ENCODE measurements around the gene TCF12.
"Not testable (repeated sequence)": the region's sequence is repeated elsewhere in the genome, so short reads cannot be mapped to it uniquely, and the experiment has no call there.

The TCF12 gene

DNA sequence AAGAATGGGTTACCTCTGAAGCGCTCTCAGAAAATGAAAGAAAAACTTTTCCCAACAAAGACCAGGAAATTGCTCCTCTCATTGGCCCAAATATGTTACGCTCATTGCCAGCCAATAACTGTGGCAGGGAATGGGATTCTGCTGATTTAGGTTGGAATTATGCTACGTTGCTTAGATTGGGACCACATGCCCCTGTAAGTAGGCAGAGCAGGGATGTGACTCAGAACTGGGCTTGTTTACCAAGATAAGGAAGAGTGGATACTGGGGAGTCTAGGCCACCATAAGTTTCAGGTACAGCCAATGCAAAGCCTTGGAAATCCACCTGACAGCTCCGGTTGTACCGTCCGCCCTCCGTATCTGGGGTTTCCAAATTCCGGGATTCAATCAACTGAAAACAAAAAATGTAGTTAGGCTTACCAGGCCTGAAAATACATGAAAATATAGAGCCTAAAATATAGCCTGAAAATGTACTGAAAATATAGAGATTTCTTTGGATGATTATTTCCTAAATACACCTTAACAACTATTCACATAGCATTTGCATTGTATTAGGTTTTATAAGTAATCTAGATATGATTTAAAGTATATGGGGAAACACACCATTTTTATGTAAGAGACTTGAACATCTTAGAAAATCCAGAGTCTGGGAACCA lies 1.5 kb upstream of the TCF12 start:
- DNase-seq = no peak

DNA sequence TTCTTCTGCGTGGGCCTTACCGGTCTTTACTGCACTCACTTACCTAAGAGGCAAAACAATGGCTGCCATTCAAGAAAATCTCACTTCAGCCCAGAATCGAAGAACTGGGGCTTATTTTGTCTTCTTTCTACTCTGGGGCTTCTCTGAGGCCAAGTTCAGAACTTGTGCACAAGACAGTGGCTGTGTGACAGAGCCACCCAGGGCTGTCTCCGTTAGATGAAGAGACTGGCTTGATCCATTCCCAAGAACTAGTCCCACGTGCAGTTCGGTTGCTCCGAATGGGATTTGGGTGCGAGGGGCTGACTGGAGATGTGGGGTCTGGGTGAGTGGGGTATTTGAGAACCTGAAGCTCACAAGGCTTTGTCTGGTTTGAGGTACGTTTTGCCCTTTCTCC lies 795 bp upstream of the TCF12 start:
- peak; percentile 41 for DNase-seq

DNA sequence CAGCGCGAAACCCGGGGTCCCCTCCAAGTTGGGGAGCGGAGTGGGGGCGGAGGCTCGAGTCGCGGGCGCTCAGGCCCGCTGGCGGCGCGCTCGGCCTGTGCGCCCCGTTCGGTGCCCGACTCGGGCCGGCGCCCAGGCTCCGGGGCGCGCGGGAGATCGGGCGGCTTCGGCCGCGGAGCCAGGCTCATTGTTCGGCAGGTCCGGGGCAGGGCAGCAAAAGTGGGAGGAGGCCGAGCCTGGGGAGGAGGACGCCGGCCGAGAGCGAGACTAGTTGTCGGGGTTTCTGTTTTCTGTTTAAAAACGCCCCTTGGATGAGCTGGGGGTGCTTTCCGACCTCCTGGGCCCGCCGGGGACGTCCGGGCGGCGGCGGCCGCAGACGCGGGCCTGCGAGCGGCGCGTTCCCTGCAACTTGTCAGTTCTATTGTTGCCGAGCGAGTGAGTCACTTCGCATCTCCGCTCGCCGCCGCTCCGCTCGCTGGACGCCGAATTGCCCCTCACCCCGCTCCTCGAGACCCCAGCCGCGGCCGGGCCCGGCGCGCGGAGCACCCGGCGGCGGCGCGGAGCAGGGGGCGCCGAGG lies 676 bp downstream of the TCF12 start:
- peak; percentile 78 for DNase-seq

DNA sequence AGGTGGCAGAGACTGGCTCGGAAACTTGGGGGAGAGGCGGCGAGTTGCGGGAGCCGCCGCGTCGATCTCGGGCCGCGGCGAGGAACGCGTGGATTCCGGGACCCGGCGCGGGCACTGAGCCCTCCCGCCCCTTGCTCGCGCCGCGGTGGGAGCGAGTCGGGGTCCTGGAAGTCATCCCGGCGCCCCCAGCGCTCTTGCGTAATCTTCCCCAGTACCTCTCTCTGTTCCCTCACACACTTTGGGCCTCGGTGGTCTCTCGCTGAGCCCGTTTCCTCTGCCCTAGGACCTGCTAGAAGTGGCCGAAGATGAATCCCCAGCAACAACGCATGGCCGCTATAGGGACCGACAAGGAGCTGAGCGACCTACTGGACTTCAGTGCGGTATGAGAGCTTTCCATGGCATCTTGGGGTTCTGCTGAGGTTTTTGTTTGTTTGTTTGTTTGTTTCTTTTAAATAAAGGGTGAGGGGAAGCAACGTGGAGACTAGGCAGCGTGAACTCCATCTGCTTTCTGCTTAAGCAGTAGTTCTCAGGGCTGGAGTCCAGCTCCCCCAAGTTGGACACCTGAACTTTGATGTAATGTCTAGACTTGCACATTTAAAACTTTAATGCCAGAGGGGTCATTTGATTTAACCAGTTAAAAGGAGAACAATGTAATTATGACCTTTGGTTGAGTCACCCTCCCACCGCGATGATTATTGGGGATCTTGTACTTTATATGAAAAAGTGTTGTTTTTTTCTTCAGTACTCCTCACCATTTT lies 1.3 kb downstream of the TCF12 start:
- peak; percentile 58 for DNase-seq

DNA sequence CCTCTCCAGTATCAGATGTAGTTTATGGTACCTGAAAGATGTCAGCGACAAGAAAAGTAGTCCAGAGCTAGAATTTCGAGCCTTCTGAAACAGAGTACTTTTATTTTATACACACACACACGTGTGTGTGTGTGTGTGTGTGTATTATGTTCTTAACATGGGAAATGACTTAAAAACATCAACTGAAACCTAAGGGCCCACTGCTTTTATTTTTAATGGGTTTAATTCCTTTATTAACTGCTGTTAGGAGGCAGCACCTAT lies 1.9 kb downstream of the TCF12 start:
- DNase-seq = no peak

DNA sequence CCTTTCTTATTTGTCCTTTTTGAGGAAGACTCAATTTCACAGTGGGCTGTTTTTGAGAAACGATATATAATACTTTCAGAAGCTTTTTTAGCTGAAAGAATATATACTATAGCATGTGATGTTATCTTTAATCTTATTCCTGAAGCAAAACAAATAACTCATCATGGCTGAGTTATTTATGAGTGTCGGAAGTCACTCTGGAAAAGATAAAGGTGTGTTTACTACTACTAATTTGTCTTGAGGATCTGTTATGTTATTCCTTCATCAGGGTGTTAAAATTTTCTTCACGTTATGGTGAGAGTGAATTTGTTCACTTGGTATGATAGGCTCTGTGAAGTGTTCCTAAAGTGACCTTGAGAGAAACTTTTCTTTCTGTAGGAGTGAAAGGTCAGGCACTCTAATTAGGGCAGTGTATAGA lies 4.7 kb downstream of the TCF12 start:
- no peak for DNase-seq

DNA sequence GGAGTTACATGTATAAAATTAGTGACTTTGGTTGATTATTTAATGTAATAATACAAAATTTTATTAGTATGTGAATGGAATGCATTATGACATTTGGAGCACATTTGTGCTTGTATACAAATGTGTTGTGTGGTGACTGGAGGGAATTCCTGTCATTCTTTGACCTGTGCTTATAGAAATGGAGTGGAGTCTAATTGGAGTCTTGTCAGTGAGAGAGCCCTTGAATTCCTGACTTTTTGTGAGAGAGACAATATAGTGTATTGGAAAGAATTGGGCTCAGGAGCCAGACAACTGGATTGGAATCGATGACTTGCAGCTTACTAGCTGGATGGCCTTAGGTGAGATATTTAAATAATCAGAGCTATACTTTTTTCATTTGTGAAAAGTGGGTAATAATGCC lies 9.4 kb downstream of the TCF12 start:
- no peak for DNase-seq

DNA sequence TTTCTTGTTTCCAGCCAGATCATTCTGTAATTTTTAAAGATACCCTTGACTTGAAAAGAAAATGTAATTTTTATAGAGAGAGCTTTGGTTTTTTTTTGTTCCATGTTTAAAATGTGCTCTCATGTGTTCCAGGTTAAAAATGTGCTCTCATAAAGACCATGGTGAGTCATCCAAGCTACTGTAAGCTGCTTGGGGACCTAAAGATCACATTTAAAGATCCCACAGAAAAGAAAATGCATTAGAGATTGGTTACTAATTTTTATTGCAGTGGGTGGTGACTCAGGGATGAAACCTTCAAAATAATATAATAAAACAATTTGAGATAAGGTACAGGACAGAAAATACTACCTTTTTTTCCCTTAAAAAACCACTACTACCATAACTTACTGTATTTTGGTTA lies 11.0 kb downstream of the TCF12 start:
- no peak for DNase-seq

DNA sequence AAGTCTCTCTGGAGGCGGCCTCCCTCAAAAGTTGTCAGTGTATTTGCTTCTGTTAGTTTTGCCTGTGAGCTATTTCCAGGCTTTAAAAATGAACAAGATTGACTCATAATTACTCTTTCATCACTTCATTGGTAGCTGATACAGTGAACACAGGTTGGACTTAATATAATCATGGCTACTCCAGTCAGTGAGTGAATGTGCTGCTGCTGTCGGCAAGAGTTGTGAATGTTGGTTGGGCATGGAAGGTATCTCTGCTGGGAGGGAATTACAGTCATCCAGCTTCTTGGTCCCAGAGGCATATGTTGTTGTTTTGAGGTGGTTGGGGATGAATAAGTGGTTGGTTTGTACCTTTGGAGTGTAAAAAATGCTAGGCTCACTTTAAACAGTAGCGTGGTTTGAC lies 11.5 kb downstream of the TCF12 start:
- DNase-seq = no peak

DNA sequence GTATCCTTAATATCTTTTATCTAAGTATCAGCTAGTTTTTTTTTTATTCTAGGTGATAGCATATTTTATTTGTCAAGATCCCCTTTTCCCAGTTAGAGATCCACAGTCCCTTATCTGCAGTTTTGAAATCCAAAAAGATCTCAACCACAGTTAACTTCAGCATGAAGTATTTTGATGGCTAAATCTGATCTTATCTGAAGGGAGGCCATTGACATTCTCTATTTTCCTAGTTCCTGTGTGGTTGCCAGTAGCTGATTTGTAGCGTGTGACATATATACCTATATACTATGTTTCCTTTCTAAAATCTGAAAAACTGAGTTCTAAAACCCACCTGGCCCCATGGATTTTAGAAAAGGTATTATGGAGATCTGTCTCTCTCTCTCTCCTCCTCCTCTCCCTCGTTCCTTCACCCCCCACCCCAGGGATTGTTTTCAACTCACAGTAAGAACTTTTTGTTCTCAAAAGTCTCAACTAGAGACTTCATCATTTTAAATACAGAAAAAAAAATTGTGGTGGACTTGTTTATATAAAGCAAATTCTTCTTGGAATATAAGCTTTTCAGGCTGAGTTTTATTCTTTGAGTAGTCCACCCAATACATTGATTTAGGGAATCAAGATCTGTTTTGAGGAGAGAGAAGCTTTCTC lies 12.3 kb downstream of the TCF12 start:
- no peak for DNase-seq

DNA sequence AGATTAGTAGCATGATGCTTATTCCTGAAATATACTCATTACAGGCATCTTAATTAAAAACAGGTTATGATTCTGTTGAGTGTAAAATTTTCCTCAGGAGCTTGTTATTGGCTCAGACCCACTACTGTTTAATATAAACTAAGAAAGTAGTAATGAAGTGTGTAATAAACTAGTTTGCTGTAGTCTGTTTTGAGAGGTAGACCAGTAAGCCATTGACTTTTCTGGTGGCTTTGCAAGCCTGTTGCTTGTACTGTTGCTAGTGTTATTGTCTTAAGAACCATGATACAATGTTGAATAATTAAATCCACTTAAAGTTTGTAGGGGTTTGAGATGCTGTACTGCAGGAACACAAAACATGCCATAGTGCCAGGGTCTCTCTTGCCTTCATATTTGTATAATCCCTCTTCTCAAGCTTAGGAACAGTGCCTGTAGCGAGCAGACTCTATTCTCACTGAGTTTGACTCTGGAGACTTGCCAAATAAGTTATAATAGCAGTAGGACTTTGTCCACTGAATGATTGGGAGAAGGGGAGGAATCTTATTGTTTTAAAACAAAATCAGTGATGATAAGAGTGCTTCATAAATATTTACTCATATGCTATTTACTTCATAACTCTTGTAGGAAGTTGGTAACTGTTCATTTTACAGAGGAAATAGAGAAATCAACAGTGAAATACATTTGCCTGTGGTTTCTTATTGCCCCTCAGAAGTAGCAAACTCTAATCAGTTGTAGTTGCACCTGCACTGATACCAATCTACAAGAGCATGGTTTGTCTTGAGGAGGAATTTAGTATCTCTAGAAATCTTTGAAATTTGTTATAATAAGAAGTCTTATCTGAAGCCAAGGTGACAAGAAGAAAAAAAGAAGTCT lies 13.4 kb downstream of the TCF12 start:
- DNase-seq = no peak

DNA sequence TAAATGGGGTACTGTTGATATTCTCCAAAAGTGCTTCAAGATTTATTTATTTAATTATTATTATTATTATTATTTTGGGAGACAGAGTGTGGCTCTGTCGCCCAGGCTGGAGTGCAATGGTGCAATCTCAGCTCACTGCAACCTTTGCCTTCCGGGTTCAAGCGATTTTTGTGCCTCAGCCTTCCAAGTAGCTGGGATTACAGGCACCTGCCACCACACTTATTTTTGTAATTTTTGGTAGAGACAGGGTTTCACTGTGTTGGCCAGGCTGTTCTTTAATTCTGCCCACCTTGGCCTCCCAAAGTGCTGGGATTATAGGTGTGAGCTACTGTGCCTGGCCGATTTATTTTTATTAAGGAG lies 14.0 kb downstream of the TCF12 start:
- DNase-seq = not testable (repeated sequence)

DNA sequence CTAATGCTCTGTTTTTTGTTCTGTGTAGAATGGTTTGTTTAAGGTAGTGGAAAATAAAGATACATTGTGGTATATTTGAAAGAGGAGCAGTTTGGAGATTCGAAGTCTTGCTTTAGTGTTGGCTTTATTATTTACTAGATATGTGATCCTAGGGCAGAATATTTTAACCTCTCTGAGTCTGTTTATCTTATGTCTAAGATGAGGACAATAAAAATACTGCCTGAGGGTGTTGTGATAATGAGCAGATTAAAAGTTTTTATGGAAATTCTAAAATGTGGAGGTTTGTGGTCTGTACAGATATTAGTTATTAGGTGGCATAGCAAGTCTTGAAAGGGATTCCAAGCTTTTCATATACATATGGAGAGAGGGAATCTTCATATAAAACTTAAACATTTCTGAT lies 15.0 kb downstream of the TCF12 start:
- no peak for DNase-seq

DNA sequence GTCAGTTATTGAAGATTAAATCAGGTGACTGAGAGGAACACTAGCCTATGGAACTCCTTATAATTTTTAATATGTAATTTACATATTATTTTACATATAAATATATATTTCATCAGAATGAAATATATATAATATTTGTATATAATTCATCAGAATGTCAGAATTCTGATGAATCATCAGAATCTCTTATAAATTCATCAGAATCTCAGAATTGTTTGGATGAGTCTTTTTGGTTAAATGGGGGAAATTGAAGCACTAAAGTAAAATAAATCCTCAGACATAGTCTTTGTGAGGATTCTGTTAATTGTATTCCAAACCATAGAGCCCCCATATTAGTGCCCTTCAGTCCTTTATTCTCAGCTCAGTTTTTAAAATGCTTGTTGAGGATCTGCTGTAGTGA lies 15.4 kb downstream of the TCF12 start:
- no peak for DNase-seq

DNA sequence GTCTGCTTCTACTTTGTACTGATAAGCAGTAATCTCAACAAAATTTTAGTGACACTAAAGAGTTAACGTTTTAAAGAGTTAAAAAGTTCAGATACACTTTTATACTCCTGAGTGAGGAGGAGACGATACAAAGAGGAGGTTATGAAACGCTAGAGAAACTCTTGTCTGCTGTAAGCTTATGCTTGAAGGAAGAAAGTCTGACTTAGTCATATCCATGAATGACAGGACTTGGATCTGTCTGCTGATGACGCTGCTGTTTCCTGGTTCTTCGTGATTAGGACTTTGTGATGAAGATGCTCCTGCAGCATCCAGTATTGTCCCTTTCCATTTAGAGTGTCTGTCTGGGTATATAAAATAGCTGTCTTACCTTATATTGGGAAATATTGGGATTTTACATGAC lies 15.8 kb downstream of the TCF12 start:
- DNase-seq = no peak

DNA sequence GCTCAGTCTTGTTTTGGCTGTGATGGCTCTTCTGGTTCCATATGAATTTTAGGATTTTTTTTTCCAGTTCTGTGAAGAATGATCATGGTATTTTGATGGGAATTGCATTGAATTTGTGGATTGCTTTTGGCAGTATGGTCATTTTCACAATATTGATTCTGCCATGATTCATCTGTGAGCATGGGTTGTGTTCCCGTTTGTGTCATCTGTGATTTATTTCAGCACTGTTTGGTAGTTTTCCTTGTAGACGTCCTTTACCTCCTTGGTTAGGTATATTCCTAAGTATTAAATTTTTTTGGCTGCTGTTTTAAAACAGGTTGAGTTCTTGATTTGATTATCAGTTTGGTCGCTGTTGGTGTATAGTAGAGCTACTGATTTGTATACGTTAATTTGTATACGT lies 18.5 kb downstream of the TCF12 start:
- no peak for DNase-seq

DNA sequence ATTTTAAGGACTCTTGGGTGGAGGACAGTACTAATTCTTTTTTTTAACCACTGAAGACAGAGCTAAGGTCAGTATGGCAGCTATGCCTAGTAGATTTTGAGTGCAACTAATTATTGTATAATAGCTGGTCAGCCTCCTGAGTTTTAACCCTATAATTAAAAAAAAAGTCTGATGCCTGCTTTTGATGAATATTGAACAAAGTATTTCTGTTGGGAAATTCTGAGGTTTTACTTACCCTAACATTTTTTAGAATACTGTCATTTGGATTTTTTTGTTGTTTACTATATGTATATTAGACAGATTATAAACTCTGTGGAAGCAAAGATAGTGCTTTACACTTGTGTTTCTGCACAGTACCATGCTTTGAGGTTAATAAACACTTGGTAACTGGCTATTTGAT lies 20.8 kb downstream of the TCF12 start:
- DNase-seq = no peak

DNA sequence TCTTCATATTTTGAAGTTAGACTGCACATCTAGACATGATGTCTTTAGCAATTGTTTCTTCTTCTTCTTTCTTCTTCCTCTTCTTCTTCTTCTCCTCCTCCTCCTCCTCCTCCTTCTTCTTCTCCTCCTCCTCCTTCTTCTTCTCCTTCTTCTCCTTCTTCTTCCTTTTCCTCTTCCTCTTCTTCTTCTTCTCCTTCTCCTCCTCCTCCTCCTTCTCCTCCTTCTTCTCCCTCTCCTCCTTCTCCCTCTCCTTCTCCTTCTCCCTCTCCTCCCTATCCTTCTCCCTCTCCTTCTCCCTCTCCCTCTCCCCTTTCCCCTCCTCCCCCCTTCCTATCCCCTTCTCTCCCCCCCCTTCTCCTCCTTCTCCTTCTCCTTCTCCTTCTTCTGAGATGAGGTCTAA lies 21.9 kb downstream of the TCF12 start:
- DNase-seq = no peak

DNA sequence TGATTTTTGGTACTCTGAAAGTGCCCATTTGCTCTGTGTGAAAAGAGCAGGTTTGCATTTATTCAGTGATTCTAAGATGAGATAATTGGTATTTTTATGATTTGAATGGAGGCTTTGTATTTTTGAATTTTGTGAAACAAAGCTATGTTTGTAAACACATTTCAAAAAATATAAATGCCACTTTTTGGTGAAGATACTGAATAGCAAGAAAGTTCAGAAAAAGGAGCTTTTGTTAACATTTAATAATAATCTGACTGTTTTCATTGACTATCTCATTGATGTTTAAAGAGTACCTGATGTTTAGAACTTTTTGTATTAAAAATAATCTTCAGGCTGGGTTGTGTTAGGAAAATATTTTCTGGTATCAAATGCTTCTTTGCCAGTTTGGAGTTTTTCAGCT lies 23.7 kb downstream of the TCF12 start:
- no peak for DNase-seq

DNA sequence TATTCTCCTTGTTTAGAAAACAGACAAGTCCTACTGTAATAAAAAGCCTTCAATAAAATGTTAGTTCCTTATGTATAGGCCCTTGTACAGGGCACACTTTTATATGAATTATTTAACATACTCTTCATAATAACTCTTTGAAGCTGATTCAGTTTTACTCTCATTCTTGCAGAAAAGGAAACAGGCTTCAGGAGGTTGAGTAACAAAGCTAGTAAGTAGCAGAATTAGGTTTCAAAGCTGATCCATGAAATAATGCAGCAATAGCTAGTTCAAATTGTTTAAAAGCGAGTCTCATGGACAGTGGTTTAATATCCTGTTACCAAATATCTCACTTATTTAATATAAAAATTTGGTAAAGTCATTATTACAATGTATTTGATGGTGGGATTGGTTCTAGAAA lies 25.0 kb downstream of the TCF12 start:
- no peak for DNase-seq

DNA sequence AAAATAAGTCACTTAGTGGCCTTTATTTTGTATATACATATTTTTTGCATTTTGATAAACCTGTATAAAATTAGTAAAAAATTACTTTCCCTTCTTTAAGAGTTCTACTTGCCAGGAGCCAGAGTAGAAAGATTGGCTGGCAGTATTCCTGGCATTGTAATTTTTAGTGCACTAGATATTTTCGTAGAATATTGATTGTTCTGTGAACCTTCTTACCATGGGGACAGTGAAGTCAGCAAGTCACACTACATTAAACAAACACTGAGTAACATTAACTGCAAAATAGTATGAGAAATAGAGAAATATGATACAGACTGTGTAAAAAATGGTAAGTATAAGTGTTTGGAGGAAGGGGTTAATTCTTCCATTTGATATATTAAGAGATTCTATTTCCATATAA lies 26.0 kb downstream of the TCF12 start:
- DNase-seq = no peak

DNA sequence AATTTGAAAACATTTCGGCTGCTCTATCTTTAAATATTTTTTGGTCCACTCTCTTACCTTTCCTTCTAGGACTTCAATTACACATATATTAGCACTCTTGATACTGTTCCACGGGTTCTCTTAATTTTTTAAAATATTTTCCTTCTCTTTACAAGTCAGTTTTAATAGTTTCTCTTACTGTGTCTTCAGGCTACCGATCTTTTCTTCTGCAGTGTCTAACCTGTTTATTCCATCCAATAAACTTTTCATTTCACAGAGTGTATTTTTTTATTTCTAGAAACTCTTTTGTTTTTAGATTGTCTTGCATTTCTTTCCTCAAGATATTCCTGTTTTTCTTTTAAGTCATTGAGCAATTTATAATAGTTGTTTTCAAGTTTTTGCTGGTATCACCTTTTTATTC lies 27.7 kb downstream of the TCF12 start:
- no peak for DNase-seq

DNA sequence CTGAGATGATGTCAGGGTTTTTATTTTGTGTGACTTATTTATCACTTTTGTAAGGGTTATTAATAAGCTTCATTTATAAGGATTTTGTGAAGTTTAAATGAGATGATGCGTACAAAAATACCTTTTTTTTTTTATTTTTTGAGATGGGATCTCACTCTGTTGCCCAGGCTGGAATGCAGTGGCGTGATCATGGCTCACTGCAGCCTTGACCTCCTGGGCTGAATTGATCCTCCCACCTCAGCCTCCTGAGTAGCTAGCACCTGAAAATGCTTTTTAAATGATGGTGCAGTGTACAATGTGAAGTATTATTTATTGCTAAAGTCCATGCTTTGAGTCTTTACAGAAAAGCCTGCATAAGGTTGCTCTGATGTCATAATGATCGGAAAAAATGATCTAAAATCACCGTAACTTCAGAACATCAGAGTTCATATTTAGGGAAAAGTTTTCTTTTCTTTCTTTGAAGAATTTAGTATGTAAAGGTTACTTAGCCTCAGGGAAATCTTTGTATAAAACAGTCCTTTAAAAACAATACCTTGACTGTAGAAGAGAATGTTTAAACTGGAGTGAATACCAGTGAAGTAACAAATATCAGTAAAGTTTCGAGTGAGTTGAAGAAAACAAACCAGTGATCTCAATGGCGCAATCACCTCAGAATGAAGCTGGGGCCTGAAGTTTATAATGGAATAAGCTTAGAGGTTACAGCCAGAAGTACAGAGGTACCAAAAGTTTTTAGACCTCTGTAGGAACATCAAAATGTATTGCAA lies 29.7 kb downstream of the TCF12 start:
- no peak for DNase-seq

Measured in RPMI8226 (cell line).